ENCODE measurements around the gene ANKS3.

DNA sequence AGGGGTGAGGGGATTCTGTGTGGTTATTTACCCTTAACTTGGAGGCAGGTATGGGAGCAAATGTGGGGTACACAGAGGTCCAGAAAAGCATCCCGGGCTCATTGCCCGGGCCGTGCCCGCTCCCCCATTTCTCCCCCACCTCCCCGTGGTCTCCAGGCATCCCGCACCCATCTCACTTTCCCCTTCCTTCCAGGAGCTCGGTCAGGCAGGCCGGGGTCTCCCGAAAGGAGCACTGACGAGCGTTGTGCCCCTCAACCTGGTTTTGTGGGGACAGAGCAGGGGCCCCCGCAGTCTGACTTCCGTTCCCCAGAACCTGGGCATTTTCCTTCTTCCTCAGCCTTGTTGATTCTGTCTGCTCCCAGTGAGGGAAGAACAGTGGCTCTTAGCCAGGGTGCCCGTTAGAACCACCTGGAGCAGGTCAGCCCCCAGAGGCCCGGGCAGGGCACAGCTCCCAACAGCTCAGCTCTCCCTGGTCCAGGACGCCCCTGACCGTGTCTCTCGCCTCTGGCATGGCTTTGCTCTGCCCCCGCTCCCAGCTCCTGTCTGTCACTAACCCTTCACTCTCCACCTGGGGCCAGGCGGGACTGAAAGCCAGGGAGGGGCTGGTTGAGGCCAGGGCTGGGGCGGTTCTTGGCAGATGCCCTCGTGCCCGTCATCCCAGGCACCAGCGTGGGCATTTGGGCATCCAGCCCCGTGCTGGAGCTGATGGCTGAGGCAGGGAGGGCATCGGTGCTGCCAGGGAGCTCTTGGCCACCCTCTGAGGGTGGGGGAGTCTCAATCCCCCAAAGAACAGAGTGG lies 53.2 kb downstream of the ANKS3 start:
- TF ChIP-seq YY1 (IDR thresholded peaks at IDR 0.05; ENCODE audit: low read depth, low read length) (no peak), SP4 (IDR thresholded peaks at IDR 0.05; ENCODE audit: low read length) (no peak), SP2 (IDR thresholded peaks at IDR 0.05; ENCODE audit: low read length) (no peak), CTCF (IDR thresholded peaks at IDR 0.05; ENCODE audit: control extremely low read depth in 1 of 3, insufficient read depth in 1 of 3, low read depth in 1 of 3, low read length in 3 of 3) (no peak), POLR2AphosphoS5 (IDR thresholded peaks at IDR 0.05; ENCODE audit: low read depth, low read length) (no peak), POLR2A (IDR thresholded peaks at IDR 0.05; ENCODE audit: control extremely low read depth in 1 of 2, low read depth in 2 of 2, low read length in 2 of 2) (no peak), TCF12 (IDR thresholded peaks at IDR 0.05; ENCODE audit: low read depth, low read length) (no peak)

Measured in H1 (cell line).